Measurements from ENCODE around the gene FLNB. TPM values are rescaled to one million over a fixed set of nuclear protein-coding genes. Genes with fewer than 3 reads are reported as not detected.

The FLNB gene
- total RNA-seq, 1 experiment from 2014 or later: 83.4 TPM

GRCh38 chr3:57992452-57993213 is 15.6 kb upstream of the FLNB start:
- H2AFZ ChIP-seq (ENCODE audit: low read length): no peak overlapping the region
- TF ChIP-seq CTCF (conservative IDR thresholded peaks at IDR 0.05): no peak
- no peaks in the 10 kb centered on the region for H3K23me2 ChIP-seq (ENCODE audit: insufficient read length, low read depth, low read length, poor library complexity, severe bottlenecking)
- no peak overlapping the region for H2AK5ac ChIP-seq (ENCODE audit: insufficient read length, low read length)
- H3K79me2 ChIP-seq (ENCODE audit: insufficient read depth, low read length): no peaks in the 10 kb centered on the region
- H4K91ac ChIP-seq (ENCODE audit: insufficient read length, low read depth, low read length): no peak overlapping the region
- H3K4ac ChIP-seq (ENCODE audit: low read depth, low read length): no peak overlapping the region
- no peak overlapping the region for H2BK120ac ChIP-seq (ENCODE audit: low read depth, low read length, poor library complexity, severe bottlenecking)
- WGBS (ENCODE audit: extremely low coverage, insufficient read length, low lambda C conversion rate): no CpG with 5 or more reads among the region's 9 CpGs
- H3K18ac ChIP-seq (ENCODE audit: insufficient read length, low read depth, low read length): no peak overlapping the region
- 0 out of 7 replicates have a peak overlapping the region, but pooled peaks of 1 of the 3 experiments have one; percentile 65 for H3K27ac Mint-ChIP-seq
- no peak overlapping the region for H3K14ac ChIP-seq (ENCODE audit: insufficient read depth, low read length)
- H3K4me1 ChIP-seq (ENCODE audit: insufficient read depth, low read length): no peaks in the 10 kb centered on the region
- no peaks in the 10 kb centered on the region for H3K36me3 Mint-ChIP-seq (ENCODE audit: insufficient read depth in 1 of 3, low read depth in 3 of 3)
- H2BK12ac ChIP-seq (ENCODE audit: insufficient read length, low read depth, low read length): no peak overlapping the region
- H3K9me3 ChIP-seq (ENCODE audit: control insufficient read depth, low read depth, low read length): no peaks in the 10 kb centered on the region
- no peaks in the 10 kb centered on the region for H3K27me3 ChIP-seq (ENCODE audit: insufficient read depth, low read length)
- H3K79me1 ChIP-seq (ENCODE audit: insufficient read depth, low read depth, low read length, poor library complexity, severe bottlenecking): no peaks in the 10 kb centered on the region
- no peak overlapping the region for H2BK15ac ChIP-seq (ENCODE audit: low read depth, low read length)
- no peak overlapping the region for H2BK5ac ChIP-seq (ENCODE audit: insufficient read length, low read length)
- H4K20me1 ChIP-seq (ENCODE audit: control insufficient read depth, insufficient read depth, insufficient read length): no peaks in the 10 kb centered on the region
- H3K4me1 Mint-ChIP-seq: peaks cover 0 to 5% of the 10 kb centered on the region in 2 experiments; a peak in 2 of 4 replicates
- no peaks in the 10 kb centered on the region for H3K27me3 Mint-ChIP-seq (ENCODE audit: low read depth)
- H3K56ac ChIP-seq (ENCODE audit: insufficient read length, low read depth, low read length): no peak overlapping the region
- H3K4me3 Mint-ChIP-seq: no peak overlapping the region
- no peak overlapping the region for H2BK20ac ChIP-seq (ENCODE audit: low read depth, low read length, poor library complexity, severe bottlenecking)
- no peak overlapping the region for H3K9ac ChIP-seq (ENCODE audit: extremely low read depth, insufficient read length, low read length)
- H3T11ph ChIP-seq (ENCODE audit: low read length): no peak overlapping the region
- H4K5ac ChIP-seq (ENCODE audit: insufficient read length, low read depth, low read length): no peak overlapping the region
- no peak overlapping the region for H3K23ac ChIP-seq (ENCODE audit: insufficient read length, low read depth, low read length)
- H3K4me2 ChIP-seq (ENCODE audit: insufficient read depth, insufficient read length, low read length): no peak overlapping the region
- no peak overlapping the region for H3K27ac ChIP-seq (ENCODE audit: insufficient read length, low read depth, low read length)
- DNase-seq: no peak
- no peaks in the 10 kb centered on the region for H3K9me3 Mint-ChIP-seq
- H4K8ac ChIP-seq (replicated peaks; ENCODE audit: insufficient read length, low read depth, low read length): no peak overlapping the region

Data from H9 (cell line).